OCI-LY7 (cell line): ENCODE measurements around the gene MEP1B. TPM values are rescaled to one million over a fixed set of nuclear protein-coding genes. Genes with fewer than 3 reads are reported as not detected.

Source experiments
- BruUV-seq: library from RNA; stranded (reverse); fragments of 400-500 nt; replicated peaks from 2 replicates; lab custom pipeline; 2021; lab: Mats Ljungman, UMichigan
- CTCF ChIA-PET: fragments of 300-600 bp; sonication (Branson Sonifier 250); formaldehyde crosslinking; loops from one replicate; lab custom pipeline; 2022; ENCODE audit warnings: antibody characterized with exemption; ENCODE audit not compliant: unreplicated experiment; lab: Charles Lee
- POLR2A ChIA-PET: fragments of 300-600 bp; sonication (Branson Sonifier 250); formaldehyde crosslinking; loops from one replicate; lab custom pipeline; 2022; ENCODE audit warnings: antibody characterized with exemption; lab: Charles Lee
- DNase-seq: peaks from one replicate; pipeline ENCODE4 v3.0.0-alpha.2; 2015; ENCODE audit warnings: low spot score
- H2AFZ ChIP-seq: fragments of 200-600 bp; sonication (generic), shearing (Covaris generic); 2 replicates; pipeline ENCODE4 v1.6.1; 2014; ENCODE audit warnings: mild to moderate bottlenecking, antibody characterized with exemption, low read length, moderate library complexity
- H3K27ac ChIP-seq: fragments of 200-600 bp; sonication (generic); 2 replicates; pipeline ENCODE4 v1.5.1; 2014; ENCODE audit warnings: mixed run types, low read depth, mild to moderate bottlenecking, moderate library complexity, low read length, inconsistent platforms; ENCODE audit not compliant: poor library complexity, severe bottlenecking
- H3K36me3 ChIP-seq: fragments of 200-600 bp; sonication (generic); 2 replicates; pipeline ENCODE4 v1.6.1; 2014; ENCODE audit warnings: mild to moderate bottlenecking, antibody characterized with exemption, low read length, moderate library complexity, mixed read lengths; ENCODE audit not compliant: insufficient read depth
- H3K4me1 ChIP-seq: fragments of 200-600 bp; sonication (generic); 2 replicates; pipeline ENCODE4 v1.5.1; 2014; ENCODE audit warnings: mild to moderate bottlenecking, low read length; ENCODE audit not compliant: insufficient read depth, poor library complexity, severe bottlenecking
- H3K4me2 ChIP-seq: fragments of 200-600 bp; sonication (generic); 2 replicates; pipeline ENCODE4 v1.6.1; 2014; ENCODE audit warnings: mild to moderate bottlenecking, low read length
- H3K4me3 ChIP-seq: fragments of 200-600 bp; sonication (generic); 2 replicates; pipeline ENCODE4 v1.5.1; 2014; ENCODE audit warnings: mild to moderate bottlenecking, low read depth, low read length; ENCODE audit not compliant: poor library complexity, severe bottlenecking
- H3K79me2 ChIP-seq: fragments of 200-600 bp; sonication (generic); 2 replicates; pipeline ENCODE4 v1.6.1; 2016; ENCODE audit warnings: low read depth, mild to moderate bottlenecking, low read length, moderate library complexity, mixed read lengths; ENCODE audit not compliant: insufficient read depth
- H3K9me2 ChIP-seq: fragments of 200-600 bp; sonication (generic); 2 replicates; pipeline ENCODE4 v1.6.1; 2016; ENCODE audit warnings: mild to moderate bottlenecking, low read length, mixed read lengths; ENCODE audit not compliant: insufficient read depth
- H3K9me3 ChIP-seq: fragments of 200-600 bp; sonication (generic); 2 replicates; pipeline ENCODE4 v1.6.1; 2014; ENCODE audit warnings: mild to moderate bottlenecking, mixed run types, low read length, mixed read lengths
- H4K20me1 ChIP-seq: fragments of 200-600 bp; sonication (generic); 2 replicates; pipeline ENCODE4 v1.6.1; 2014; ENCODE audit warnings: mild to moderate bottlenecking, antibody characterized with exemption, low read length, moderate library complexity, mixed read lengths; ENCODE audit not compliant: insufficient read depth
- EZH2phosphoT487 ChIP-seq: fragments of 200-600 bp; sonication (generic); IDR thresholded peaks from 2 replicates; pipeline ENCODE4 v1.6.1; 2018; ENCODE audit warnings: low read depth, borderline replicate concordance, mild to moderate bottlenecking, mixed run types, antibody characterized with exemption, low read length, moderate library complexity, mixed read lengths
- intact Hi-C: fragments of 100-400 bp; cut with micrococcal nuclease; formaldehyde crosslinking; loops from one replicate; pipeline ENCODE4 v1.10.0; 2022; ENCODE audit not compliant: unreplicated experiment
- total RNA-seq, 2 experiments: library from RNA; depleted of rRNA in 1 of 2; stranded (reverse); fragments of >200 nt in 1 of 2; shearing (Covaris generic) in 1 of 2; gene quantifications; 2 replicates each; pipeline ENCODE4 v1.2.3, GENCODE V29; 2014 to 2022
- TF ChIP-seq, protein P1 (sequence below): fragments of 200-600 bp; sonication (generic); conservative IDR thresholded peaks from 2 replicates; pipeline ENCODE4 v1.5.1; 2014; ENCODE audit warnings: mild to moderate bottlenecking, antibody characterized with exemption, low read length, moderate library complexity, mixed read lengths

The MEP1B gene
- total RNA-seq, 2 experiments from 2014 or later: not detected

DNA sequence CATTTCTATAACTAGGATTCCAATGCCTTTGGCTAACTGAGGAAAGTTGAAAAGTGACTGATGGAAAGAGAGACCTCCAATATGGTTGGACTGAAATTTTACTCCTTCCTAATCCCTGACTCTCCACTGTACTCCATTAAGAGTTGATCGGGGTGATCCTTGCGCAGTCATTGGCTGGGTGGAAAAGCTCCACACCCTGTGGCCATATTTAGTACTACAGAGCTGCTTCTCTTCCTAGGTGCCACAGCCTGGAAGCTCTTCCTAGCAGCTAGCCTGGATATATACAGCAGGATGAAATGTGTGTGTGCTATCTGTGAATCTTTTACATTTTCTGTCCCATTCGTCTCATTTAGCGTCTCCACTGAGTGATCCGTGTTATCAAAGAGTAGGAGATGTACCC is 71.2 kb downstream of the MEP1B start:
- Histone ChIP-seq H3K9me2 (no peaks in the 10 kb centered on the region), H3K4me3 (no peak overlapping the region), H3K36me3 (no peaks in the 10 kb centered on the region), H3K4me2 (no peak overlapping the region), H3K79me2 (no peaks in the 10 kb centered on the region), H3K4me1 (no peaks in the 10 kb centered on the region), H3K9me3 (no peaks in the 10 kb centered on the region), H3K27ac (no peak overlapping the region), H2AFZ (no peak overlapping the region), H4K20me1 (no peaks in the 10 kb centered on the region)
- no peak for DNase-seq
- no TSS peak for BruUV-seq
- intact Hi-C loops: no loop called here
- ChIA-PET CTCF (no interaction called here), POLR2A (no interaction called here)
- TF ChIP-seq EZH2phosphoT487: no peak
- TF ChIP-seq, protein P1, sequence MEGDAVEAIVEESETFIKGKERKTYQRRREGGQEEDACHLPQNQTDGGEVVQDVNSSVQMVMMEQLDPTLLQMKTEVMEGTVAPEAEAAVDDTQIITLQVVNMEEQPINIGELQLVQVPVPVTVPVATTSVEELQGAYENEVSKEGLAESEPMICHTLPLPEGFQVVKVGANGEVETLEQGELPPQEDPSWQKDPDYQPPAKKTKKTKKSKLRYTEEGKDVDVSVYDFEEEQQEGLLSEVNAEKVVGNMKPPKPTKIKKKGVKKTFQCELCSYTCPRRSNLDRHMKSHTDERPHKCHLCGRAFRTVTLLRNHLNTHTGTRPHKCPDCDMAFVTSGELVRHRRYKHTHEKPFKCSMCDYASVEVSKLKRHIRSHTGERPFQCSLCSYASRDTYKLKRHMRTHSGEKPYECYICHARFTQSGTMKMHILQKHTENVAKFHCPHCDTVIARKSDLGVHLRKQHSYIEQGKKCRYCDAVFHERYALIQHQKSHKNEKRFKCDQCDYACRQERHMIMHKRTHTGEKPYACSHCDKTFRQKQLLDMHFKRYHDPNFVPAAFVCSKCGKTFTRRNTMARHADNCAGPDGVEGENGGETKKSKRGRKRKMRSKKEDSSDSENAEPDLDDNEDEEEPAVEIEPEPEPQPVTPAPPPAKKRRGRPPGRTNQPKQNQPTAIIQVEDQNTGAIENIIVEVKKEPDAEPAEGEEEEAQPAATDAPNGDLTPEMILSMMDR: no peak

DNA sequence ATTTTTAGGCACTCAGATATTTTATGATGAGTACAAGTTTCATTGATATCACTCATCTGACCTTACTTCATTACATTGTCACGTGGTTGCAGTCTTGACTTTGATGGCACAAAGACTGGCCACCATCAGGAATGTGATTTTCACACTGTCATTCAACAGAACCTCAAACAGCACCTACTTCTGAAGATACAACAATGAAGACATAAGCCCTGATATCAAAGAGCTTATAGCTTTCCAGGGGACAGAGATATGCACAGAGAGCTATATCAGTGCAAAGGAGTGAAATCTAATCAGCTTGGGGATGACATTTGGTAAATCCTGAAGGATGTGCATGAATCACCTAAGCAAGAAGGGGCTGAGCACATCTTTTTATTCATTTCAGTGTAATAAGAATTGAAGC is 72.3 kb downstream of the MEP1B start:
- Histone ChIP-seq H3K9me2 (no peaks in the 10 kb centered on the region), H3K9me3 (no peaks in the 10 kb centered on the region), H3K4me2 (no peak overlapping the region), H4K20me1 (no peaks in the 10 kb centered on the region), H3K27ac (no peak overlapping the region), H2AFZ (no peak overlapping the region), H3K4me3 (no peak overlapping the region), H3K79me2 (no peaks in the 10 kb centered on the region), H3K36me3 (no peaks in the 10 kb centered on the region), H3K4me1 (no peaks in the 10 kb centered on the region)
- BruUV-seq: no TSS peak
- DNase-seq: no peak
- TF ChIP-seq, protein P1: no peak
- TF ChIP-seq EZH2phosphoT487: no peak
- intact Hi-C loops: no loop called here
- CTCF ChIA-PET: no interaction called here
- POLR2A ChIA-PET: no interaction called here

DNA sequence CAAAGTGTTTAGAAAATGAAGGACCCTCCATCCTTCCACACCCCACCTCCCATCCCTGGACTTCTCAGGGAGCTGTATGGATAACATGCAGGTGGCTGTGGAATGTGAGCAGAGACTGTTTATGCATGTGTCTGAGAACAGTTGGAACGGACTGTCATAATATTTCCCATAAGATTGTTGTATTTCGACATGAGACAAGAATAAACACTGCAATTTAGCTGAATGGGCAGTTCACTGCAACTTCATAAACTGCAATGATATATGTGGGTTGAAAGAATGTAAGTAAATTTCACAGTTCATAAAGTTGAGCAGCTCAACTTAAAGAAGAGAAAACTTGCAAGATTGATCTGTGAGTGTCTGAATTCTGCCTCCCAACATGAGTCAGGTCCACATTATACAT is 74.6 kb downstream of the MEP1B start:
- Histone ChIP-seq H3K27ac (no peak overlapping the region), H2AFZ (no peak overlapping the region), H3K9me3 (no peaks in the 10 kb centered on the region), H3K4me1 (no peaks in the 10 kb centered on the region), H3K4me2 (no peak overlapping the region), H3K4me3 (no peak overlapping the region), H3K9me2 (no peaks in the 10 kb centered on the region), H3K79me2 (no peaks in the 10 kb centered on the region), H4K20me1 (no peaks in the 10 kb centered on the region), H3K36me3 (no peaks in the 10 kb centered on the region)
- TF ChIP-seq, protein P1: no peak
- no peak for TF ChIP-seq EZH2phosphoT487
- ChIA-PET POLR2A (no interaction called here), CTCF (no interaction called here)
- no TSS peak for BruUV-seq
- intact Hi-C loops: no loop called here
- DNase-seq: no peak
